MG63 (cell line): ENCODE data around the gene UTS2. TPM values are rescaled to one million over a fixed set of nuclear protein-coding genes. Genes with fewer than 3 reads are reported as not detected.
A peak's percentile ranks its signal among the peaks of the same experiment; 100 is the strongest.

Source experiments
- DNase-seq: peaks from one replicate; pipeline ENCODE4 v3.0.0-alpha.2; 2020
- H3K27me3 ChIP-seq: fragments of 250-450 bp; sonication (Bioruptor Pico); 2 replicates; pipeline ENCODE4 v1.5.1; 2020; ENCODE audit warnings: mild to moderate bottlenecking, moderate library complexity
- H3K36me3 ChIP-seq: fragments of 250-450 bp; sonication (Bioruptor Pico); 2 replicates; pipeline ENCODE4 v1.5.1; 2020; ENCODE audit warnings: mild to moderate bottlenecking, moderate library complexity
- H3K4me3 ChIP-seq: fragments of 250-450 bp; sonication (Bioruptor Pico); 2 replicates; pipeline ENCODE4 v1.5.1; 2020; ENCODE audit warnings: mild to moderate bottlenecking, moderate library complexity
- H3K9me3 ChIP-seq: fragments of 250-450 bp; sonication (Bioruptor Pico); 2 replicates; pipeline ENCODE4 v1.5.1; 2020; ENCODE audit warnings: mild to moderate bottlenecking, moderate library complexity
- total RNA-seq: library from RNA; depleted of rRNA; stranded (reverse); fragments of >200 nt; shearing (Covaris generic); gene quantifications from 2 replicates; pipeline ENCODE4 v1.2.3, GENCODE V29; 2014; ENCODE audit warnings: low replicate concordance; rRNA removed

UTS2 gene, protein sequence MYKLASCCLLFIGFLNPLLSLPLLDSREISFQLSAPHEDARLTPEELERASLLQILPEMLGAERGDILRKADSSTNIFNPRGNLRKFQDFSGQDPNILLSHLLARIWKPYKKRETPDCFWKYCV
- total RNA-seq: not detected in 2 replicates

DNA sequence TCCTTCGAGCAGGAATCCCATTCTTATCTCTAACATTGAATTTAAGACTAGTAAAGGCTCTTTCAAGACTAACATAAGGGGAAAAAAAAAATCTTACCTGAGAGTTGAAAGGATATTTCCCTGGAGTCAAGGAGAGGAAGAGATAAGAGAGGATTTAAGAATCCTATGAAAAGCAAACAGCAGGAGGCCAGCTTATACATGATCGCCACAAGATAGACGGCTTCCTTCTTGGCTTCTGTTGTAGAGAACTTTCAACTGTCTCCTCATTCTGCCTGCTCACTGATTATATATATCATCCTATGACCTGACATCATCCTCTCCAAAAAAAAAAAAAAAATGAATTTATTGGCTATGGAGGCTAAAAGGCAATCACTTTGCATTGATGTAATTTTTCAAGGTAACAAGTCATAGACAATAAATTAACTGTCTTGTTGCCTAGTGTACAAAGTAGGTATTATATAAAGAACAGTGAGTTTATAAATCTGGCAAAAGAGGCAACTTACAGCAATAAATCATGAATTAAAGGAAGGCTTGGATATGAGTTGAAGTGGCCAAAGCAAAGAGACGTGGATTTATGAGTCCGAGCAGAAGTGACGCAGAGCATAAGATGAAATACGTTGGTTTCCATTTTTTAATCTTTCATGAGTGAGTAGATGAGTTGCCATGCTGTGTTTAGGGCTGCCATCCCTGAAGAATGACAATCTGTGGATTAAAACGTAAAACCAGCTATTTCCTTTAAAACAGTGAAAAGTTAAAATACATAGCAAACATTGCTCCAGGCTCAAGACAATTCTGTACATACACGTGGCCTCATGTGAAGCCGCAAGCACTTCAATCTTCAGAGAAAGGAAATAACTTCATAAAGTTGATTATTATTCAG, at the start of gene UTS2:
TSS of gene UTS2 (minus strand) at position 262 of the 880 bp plus-strand sequence. CDS start at position 200, 62 bp downstream.
- Histone ChIP-seq H3K4me3 (no peak within 1 kb of the TSS), H3K27me3 (no peaks in the 10 kb centered on the region), H3K9me3 (no peaks in the 10 kb centered on the region), H3K36me3 (no peaks in the 10 kb centered on the region)
- DNase-seq: no peak

DNA sequence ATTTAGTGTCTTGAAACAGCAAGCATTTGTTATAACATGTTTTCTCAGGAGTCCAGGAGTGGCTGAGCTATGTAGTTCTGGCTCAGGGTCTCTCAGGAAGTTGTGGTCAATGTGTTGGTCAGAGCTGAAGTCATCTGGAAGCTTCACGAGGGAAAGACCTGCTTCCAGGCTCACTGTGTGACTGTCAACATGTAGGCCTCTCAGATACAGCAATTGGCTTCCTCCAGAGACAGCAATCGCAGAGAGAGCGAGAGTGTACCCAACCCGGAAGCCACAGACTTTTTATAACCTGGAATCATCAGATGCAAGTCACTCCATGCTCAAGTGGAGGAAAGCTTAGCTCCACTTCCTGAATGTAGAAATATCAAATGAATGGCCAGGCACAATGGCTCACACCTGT, 46.9 kb upstream of the UTS2 start:
- peak; percentile 60 for DNase-seq
- no peaks in the 10 kb centered on the region for H3K36me3 ChIP-seq
- no peaks in the 10 kb centered on the region for H3K27me3 ChIP-seq
- H3K9me3 ChIP-seq: no peaks in the 10 kb centered on the region
- H3K4me3 ChIP-seq: no peak overlapping the region

DNA sequence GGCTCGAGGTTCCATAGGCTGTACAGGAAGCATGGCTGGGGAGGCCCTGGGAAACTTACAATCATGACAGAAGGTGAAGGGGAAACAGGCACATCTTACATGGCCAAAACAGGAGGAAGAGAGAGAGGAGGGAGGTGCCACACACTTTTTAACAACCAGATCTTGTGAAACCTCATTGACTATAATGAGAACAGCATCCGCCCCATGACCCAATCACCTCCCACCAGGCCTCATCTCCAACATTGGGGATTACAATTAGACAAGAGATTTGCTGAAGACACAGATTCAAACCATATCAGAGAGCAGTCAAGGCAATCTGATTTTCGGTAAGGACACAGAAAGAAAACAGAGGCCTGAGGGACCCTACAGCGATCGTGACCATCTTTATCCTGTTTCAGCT, 46.1 kb upstream of the UTS2 start:
- DNase-seq: no peak
- Histone ChIP-seq H3K4me3 (no peak overlapping the region), H3K9me3 (no peaks in the 10 kb centered on the region), H3K36me3 (no peaks in the 10 kb centered on the region), H3K27me3 (no peaks in the 10 kb centered on the region)

DNA sequence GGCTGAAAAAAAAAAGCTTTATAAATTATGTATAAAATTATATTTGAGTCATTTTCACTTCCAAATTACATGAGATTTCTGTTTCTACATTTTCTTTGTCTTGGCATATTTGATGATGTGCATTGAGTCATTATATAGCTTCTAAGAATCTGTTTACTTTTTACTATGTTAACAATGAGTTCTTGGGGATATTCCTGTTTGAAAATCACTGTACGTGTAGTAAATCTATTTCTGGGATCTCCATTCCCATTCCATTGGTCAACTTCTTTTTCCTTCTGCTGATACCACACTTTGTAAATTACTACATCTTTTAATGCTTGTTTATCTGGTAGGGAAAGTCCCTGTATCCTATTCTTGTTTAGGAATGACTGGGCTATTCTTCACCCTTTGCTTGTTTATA, 44.1 kb upstream of the UTS2 start:
- H3K4me3 ChIP-seq: no peak overlapping the region
- no peak for DNase-seq
- H3K27me3 ChIP-seq: no peaks in the 10 kb centered on the region
- no peaks in the 10 kb centered on the region for H3K9me3 ChIP-seq
- H3K36me3 ChIP-seq: no peaks in the 10 kb centered on the region

DNA sequence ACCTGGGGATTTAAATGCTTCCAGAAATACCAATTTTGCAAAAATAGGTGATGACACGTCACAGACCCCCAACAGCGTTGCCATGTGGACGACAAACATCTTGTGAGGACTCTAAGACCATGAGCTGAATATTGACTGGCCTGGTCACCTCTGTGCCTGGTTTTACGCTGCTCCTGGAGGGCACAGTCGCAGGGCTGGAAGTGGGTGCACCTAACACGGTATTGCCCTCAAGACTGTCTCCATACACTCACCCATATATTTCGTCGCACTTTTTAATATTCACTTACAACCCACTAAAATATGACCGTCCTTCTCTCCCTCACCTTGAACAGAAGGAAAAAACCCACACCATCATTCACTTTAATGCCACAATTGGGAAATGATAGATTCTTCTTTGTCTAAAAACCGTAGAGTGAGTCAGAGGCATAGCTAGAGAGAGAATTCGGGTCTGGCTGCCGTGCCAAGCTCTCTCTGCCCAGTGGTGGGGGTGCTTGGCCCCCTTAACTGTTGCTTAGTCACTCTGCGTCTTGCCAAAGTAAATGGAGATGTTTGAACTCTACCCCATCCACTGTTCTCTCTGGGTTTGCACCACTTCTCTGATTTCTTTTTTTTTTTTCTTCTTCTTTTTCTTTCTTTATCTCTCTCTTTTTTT, 40.8 kb upstream of the UTS2 start:
- Histone ChIP-seq H3K27me3 (no peaks in the 10 kb centered on the region), H3K9me3 (no peaks in the 10 kb centered on the region), H3K4me3 (no peak overlapping the region), H3K36me3 (no peaks in the 10 kb centered on the region)
- DNase-seq: peak; percentile 92

DNA sequence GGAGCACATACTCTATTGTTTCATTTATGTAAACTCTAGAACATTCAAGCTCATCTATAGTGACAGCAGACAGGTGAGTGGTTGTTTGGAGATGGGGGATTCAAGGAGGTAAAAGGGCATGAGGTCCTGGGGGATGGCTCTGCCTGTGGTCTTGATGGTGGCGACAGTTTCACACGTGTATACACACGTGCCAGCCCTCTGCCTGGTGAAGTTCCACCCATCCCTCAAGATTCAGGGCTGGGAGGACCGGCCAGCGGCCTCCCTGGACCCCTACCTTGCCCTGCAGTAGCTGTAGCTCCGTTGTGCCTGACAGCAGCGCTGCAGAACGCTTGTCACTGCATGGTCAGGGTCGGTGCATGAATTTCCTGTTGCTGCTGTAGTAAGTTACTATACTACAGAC, 38.9 kb upstream of the UTS2 start:
- Histone ChIP-seq H3K9me3 (no peaks in the 10 kb centered on the region), H3K36me3 (no peaks in the 10 kb centered on the region), H3K4me3 (no peak overlapping the region), H3K27me3 (no peaks in the 10 kb centered on the region)
- no peak for DNase-seq

DNA sequence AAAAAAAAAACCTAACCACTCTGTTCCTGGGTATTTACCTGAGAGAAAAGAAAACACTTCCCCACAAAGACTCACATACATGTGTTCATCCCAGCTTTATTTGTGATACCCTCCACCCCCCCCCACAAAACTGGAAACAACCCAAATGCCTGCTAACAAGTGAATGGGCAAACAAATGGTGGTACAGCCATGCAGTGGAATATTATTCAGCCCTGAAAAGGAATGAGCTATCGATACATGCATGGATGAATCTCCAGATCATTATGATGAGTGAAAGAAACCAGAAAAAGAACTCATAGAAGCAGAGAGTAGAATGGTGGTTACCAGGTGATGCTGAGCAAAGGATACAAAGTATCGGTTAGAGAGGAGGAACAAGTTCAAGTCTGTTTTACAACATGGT, 38.0 kb upstream of the UTS2 start:
- no peaks in the 10 kb centered on the region for H3K9me3 ChIP-seq
- DNase-seq: no peak
- no peaks in the 10 kb centered on the region for H3K27me3 ChIP-seq
- no peak overlapping the region for H3K4me3 ChIP-seq
- no peaks in the 10 kb centered on the region for H3K36me3 ChIP-seq

DNA sequence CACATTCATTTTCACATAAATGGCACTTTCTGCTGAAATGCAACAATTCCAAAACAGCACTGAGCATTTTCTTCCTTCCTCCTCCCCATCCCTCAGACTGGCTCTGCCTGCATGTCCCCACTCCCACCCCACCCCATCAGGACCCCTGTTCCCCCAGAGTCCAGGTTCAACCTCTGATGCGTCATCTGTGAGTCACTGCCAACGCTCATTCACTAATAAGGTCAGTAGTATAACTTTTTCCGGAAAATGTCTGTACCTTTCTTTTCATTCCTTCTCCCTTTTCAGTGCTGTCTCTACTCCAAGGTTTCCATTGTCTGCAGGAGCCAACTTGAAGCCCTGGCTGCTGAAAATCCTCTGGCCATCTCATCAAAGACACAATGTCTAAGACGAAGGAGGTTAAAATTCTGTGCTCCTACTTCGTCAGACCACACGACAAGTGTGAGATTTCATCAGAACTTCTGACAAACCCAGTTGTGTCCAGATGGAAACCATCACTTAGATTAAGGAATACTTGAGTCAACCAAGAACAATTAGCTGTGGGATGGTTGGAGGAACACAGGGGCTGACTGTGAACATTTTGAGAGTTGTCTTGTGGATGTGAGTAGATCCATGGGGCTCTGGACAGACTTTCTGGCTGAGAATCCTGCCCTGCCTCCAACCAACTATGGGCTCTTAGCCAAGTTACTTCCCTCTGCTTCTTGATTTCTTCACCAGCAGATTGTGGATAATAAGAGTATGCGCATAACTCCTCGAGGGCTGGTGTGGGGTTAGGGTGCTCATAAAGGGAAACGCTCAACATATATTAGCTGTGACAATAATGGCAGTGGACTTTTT, 35.6 kb upstream of the UTS2 start:
- Histone ChIP-seq H3K9me3 (no peaks in the 10 kb centered on the region), H3K4me3 (no peak overlapping the region), H3K36me3 (no peaks in the 10 kb centered on the region), H3K27me3 (no peaks in the 10 kb centered on the region)
- DNase-seq: no peak

DNA sequence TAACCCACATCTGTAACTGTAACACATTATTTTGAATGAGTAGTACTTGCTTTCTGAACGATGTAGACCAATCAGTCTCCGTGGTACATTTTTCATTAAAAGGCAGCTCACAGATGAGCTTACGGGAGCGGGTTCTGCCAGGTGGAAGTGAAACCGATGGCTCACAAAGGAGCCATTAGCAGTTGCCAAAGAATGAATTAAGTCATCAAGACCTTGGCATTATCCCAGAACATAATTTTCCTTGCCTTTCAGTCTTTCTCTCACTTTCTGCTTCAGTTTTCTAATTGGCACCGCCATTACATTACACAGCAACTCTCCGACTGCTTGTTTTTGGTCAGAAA, 33.5 kb upstream of the UTS2 start:
- no peak overlapping the region for H3K4me3 ChIP-seq
- H3K36me3 ChIP-seq: no peaks in the 10 kb centered on the region
- H3K9me3 ChIP-seq: no peaks in the 10 kb centered on the region
- peak; percentile 37 for DNase-seq
- H3K27me3 ChIP-seq: peaks cover 5% of the 10 kb centered on the region; the same call in 1 of the 2 replicates

DNA sequence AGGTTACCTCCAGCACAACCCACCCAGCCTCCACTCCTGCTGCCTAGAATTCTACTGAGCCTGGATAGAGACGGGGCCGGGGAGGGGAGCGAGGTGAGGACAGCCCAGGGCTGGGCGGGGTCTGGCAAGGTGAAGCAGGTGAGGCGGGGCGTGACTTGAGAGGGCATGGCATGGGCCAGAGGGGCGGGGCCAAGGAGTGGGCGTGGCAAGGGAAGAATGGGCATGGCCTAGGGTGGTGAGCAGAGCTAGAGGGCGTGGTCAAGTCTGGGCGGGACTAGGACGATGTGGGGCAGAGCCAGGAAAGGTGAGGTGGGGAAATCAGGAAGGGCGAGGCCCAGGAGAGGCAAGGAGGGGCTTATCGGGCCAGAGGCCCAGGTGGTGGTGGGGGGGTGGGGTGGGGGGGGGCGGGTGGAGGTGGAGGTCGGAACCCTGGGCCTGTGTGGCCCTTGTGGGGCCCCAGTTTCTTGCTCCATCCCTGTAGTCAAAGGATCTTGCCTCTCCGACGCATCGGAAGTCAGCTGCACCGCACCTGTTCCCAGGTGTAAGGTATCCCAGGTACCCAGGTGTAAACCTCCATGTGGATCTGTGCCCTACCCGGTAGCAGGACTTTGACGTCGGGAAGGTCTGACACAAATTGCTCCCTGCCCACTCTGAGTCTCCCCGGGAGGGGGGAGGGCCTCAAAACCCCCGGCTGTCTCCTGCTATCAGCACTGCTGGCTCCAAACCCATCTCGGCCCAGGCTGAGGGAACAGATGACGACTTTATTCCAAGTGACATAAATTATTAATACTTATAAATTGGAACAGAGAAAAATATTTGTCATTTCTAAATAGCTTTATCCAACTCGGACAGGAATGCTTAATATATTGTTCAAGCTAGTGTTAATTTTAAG, 32.9 kb upstream of the UTS2 start:
- DNase-seq: no peak
- H3K4me3 ChIP-seq: no peak overlapping the region
- H3K36me3 ChIP-seq: no peaks in the 10 kb centered on the region

DNA sequence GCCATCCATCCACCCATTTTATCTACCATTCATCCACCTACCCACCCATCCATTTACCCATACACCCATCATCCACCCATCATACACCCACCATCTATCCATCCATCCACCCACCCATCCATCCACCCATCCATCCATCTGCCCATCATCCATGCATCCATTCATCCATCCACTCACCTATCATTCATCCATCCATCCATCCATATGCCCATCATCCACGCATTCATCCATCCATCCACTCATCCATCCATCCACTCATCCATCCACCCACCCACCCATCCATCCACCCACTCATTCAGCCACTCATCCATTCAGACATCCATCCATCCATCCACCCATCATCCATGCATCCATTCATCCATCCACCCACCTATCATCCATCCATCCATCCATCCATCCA, 31.9 kb upstream of the UTS2 start:
- DNase-seq: no peak
- Histone ChIP-seq H3K36me3 (no peaks in the 10 kb centered on the region), H3K27me3 (peaks cover 5% of the 10 kb centered on the region; the same call in 1 of the 2 replicates), H3K4me3 (no peak overlapping the region), H3K9me3 (no peaks in the 10 kb centered on the region)

More for the DNA sequence above, 32.9 kb upstream of the UTS2 start:
- H3K9me3 ChIP-seq: no peaks in the 10 kb centered on the region
- peaks cover 5% of the 10 kb centered on the region; the same call in 1 of the 2 replicates for H3K27me3 ChIP-seq

DNA sequence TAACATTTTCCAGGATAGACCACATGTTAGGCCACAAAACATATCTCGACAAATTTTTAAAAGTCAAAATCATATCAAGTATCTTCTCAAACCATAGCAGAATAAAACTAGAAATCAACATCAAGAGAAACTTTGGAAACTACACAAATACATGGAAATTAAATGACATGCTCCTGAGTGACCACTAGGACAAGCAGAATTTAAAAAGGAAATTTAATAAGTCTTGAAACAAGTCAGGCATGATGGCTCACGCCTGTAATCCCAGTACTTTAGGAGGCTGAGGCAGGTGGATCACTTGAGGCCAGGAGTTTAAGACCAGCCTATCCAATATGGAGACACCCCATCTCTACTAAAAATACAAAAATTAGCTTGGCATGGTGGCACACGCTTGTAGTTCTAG, 26.4 kb upstream of the UTS2 start:
- no peak for DNase-seq

DNA sequence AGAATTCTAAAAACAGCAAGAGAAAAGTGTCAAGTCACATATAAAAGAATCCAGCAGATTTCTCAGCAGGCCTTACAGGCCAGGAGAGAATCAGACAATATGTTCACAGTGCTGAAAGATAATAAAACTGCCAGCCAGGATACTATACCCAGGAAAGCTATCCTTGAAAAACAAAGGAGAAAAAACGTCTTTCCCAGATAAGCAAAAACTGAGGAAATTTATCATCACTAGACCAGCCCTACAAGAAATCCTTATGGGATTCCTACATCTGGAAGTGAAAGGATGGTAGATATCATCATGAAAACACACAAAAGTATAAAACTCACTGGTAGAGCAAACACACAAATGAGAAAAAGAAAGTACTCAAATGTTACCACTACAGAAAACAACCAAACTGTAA, 25.2 kb upstream of the UTS2 start:
- Histone ChIP-seq H3K27me3 (peaks cover 4% of the 10 kb centered on the region; the same call in 1 of the 2 replicates), H3K9me3 (no peaks in the 10 kb centered on the region; the same call in 1 of the 2 replicates)

More for the DNA sequence above, 26.4 kb upstream of the UTS2 start:
- Histone ChIP-seq H3K27me3 (peaks cover 7% of the 10 kb centered on the region; the same call in 1 of the 2 replicates), H3K36me3 (no peaks in the 10 kb centered on the region), H3K9me3 (no peaks in the 10 kb centered on the region; the same call in 1 of the 2 replicates), H3K4me3 (no peak overlapping the region)

DNA sequence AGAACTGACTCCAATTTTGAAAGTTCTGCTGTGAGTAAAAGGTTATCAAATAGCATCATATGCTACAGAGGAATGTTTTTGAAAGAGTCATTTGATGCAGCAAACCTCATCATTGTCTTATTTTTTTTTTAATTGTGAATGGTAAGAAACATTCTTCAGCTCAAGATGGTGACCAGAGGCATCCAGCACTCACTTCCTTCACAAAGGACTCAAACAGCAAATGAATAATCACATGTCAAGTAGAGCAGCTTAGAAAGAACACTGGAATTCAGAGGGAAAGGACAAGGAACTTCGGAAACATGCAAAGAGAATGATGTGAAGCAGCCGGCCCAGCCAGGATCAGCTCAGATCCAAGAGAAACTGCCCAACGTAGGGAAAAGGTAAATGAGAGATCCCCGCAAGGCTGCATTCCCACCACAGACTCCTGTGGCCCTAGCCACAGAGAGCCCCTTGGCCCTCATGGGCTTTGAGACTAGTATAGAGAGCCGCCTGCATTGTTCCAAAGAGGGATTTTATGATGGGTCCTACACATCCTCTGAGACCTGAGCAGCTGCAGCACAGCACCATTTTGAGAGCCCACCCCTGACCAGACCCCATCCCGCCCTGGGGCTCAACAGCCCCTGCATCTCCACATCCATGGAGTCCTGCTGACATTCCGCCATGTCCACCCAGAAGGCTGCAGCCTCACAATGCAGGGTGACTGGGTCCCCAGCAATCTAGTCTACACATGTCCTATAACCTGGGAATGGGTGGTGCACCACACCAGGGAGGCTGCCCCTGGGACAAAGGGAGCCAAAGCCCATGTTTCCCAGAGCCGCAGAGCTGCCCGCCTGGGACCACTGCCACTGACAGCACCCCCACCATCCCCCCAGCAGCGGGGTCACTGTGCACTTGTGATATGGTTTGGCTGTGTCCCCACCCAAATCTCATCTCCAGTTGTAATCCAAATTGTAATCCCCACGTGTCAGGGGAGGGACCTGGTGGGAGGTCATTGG, 21.2 kb upstream of the UTS2 start:
- Histone ChIP-seq H3K27me3 (0 out of 2 replicates have a peak, but pooled peaks cover 2% of the 10 kb centered on the region), H3K9me3 (no peaks in the 10 kb centered on the region; the same call in 1 of the 2 replicates), H3K4me3 (no peak overlapping the region), H3K36me3 (no peaks in the 10 kb centered on the region)
- no peak for DNase-seq

More for the DNA sequence above, 25.2 kb upstream of the UTS2 start:
- no peaks in the 10 kb centered on the region for H3K36me3 ChIP-seq
- H3K4me3 ChIP-seq: no peak overlapping the region
- DNase-seq: no peak

DNA sequence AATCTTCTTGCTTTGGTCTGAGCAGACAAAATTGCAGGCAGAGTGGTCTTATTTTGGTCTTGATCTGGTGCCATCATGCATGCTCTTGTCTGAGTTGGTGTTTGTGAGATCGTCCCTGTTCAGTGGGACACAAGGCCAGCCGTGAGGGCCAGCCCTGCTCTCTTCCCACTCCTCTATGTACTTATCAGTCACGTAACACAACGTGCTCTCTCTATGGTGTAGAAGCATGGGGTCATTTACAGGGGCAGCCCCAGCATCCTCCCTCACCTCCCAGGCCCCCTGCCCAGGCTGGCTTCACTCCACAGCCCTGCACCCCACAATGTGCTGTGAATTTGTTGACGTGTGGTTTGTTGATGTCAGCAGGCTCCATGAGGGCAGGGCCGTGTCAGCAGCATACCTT, 18.3 kb upstream of the UTS2 start:
- no peak for DNase-seq
- Histone ChIP-seq H3K27me3 (no peaks in the 10 kb centered on the region), H3K9me3 (no peaks in the 10 kb centered on the region), H3K4me3 (no peak overlapping the region), H3K36me3 (no peaks in the 10 kb centered on the region)
